GM12878 (cell line): Measurements from ENCODE around the gene ARRDC4. TPM values are rescaled to one million over a fixed set of nuclear protein-coding genes. Genes with fewer than 3 reads are reported as not detected.

Experiments used
- ATAC-seq: fragments of 200-7000 bp; cut with Tn5 transposase; 3 replicates; pipeline ENCODE4 v1.9.1; 2020; ENCODE audit warnings: mild to moderate bottlenecking, moderate library complexity
- BruUV-seq: library from RNA; stranded (reverse); fragments of 400-500 nt; replicated peaks from 2 replicates; lab custom pipeline; 2021; lab: Mats Ljungman, UMichigan
- CTCF ChIA-PET: fragments of 300-600 bp; sonication (Branson Sonifier 250); formaldehyde crosslinking; extraction: SDS; loops from one replicate; lab custom pipeline; 2021; ENCODE audit warnings: inconsistent platforms; lab: Yijun Ruan, JAX
- POLR2A ChIA-PET: fragments of 350-600 bp; formaldehyde crosslinking; extraction: SDS; loops from one replicate; lab custom pipeline; 2021; ENCODE audit warnings: inconsistent platforms; lab: Charles Lee
- RAD21 ChIA-PET: fragments of 300-600 bp; sonication (Branson Sonifier 250); formaldehyde crosslinking; loops from one replicate; lab custom pipeline; 2023; ENCODE audit warnings: antibody characterized with exemption; ENCODE audit not compliant: unreplicated experiment; lab: Charles Lee
- SMC1A ChIA-PET: fragments of 300-600 bp; sonication (Branson Sonifier 250); formaldehyde crosslinking; loops from one replicate; lab custom pipeline; 2023; ENCODE audit not compliant: unreplicated experiment, uncharacterized antibody; lab: Charles Lee
- DNase-seq: peaks from one replicate; pipeline ENCODE4 v3.0.0-alpha.2; 2011; ENCODE audit warnings: low read depth, low spot score
- FAIRE-seq: peaks from 3 replicates; lab custom pipeline; 2011; peaks lifted over from hg19 to GRCh38; lab: Jason Lieb, UNC
- H2AFZ ChIP-seq: 2 replicates; pipeline ENCODE4 v1.6.0; 2011; ENCODE audit warnings: low read depth, low read length, control low read depth; ENCODE audit not compliant: control insufficient read depth
- H3K27ac ChIP-seq: 2 replicates; pipeline ENCODE4 v1.5.1; 2011; ENCODE audit warnings: control low read depth; ENCODE audit not compliant: control insufficient read depth, insufficient read depth
- H3K27me3 ChIP-seq, 2 experiments: replicated peaks in 1 of 2; 2 replicates each; pipeline versions ENCODE4 v1.6.0 to v1.6.1; 2011; ENCODE audit warnings: low read length in 1 of 2; ENCODE audit not compliant: control insufficient read depth in 2 of 2, insufficient read depth in 2 of 2
- H3K36me3 ChIP-seq, 2 experiments: 2 replicates each; pipeline ENCODE4 v1.5.1; 2011; ENCODE audit warnings: low read length in 1 of 2; ENCODE audit not compliant: control insufficient read depth in 2 of 2, insufficient read depth in 2 of 2
- H3K4me1 ChIP-seq: 2 replicates; pipeline ENCODE4 v1.6.1; 2011; ENCODE audit warnings: mild to moderate bottlenecking, low read length, moderate library complexity, mixed read lengths; ENCODE audit not compliant: control insufficient read depth, insufficient read depth
- H3K4me2 ChIP-seq: 2 replicates; pipeline ENCODE4 v1.6.0; 2011; ENCODE audit warnings: control low read depth; ENCODE audit not compliant: control insufficient read depth, insufficient read depth
- H3K4me3 ChIP-seq: fragments of 200-600 bp; sonication (generic); 2 replicates; pipeline ENCODE4 v1.5.1; 2016
- H3K79me2 ChIP-seq: 2 replicates; pipeline ENCODE4 v1.6.0; 2011; ENCODE audit warnings: low read length; ENCODE audit not compliant: control insufficient read depth, insufficient read depth
- H3K9ac ChIP-seq: 2 replicates; pipeline ENCODE4 v1.8.0; 2011; ENCODE audit warnings: low read length, control low read depth, mixed read lengths; ENCODE audit not compliant: control insufficient read depth, insufficient read depth
- H3K9me3 ChIP-seq: replicated peaks from 3 replicates; pipeline ENCODE4 v1.5.1; 2011; ENCODE audit warnings: mild to moderate bottlenecking, low read length; ENCODE audit not compliant: control insufficient read depth, insufficient read depth
- H4K20me1 ChIP-seq: 2 replicates; pipeline ENCODE4 v1.6.0; 2011; ENCODE audit not compliant: control insufficient read depth, insufficient read depth
- CBX3 ChIP-seq: fragments of 200-600 bp; sonication (generic); IDR thresholded peaks from 2 replicates; pipeline ENCODE4 v1.6.1; 2016; ENCODE audit warnings: low read depth, borderline replicate concordance
- CEBPB ChIP-seq, 2 experiments: fragments of 150-350 bp in 1 of 2; IDR thresholded peaks; 2 replicates each; pipeline ENCODE4 v1.6.1; 2012 to 2014; ENCODE audit warnings: low read depth in 2 of 2, low read length in 2 of 2, borderline replicate concordance in 1 of 2, inconsistent platforms in 1 of 2
- CUX1 ChIP-seq: IDR thresholded peaks from 2 replicates; pipeline ENCODE4 v1.6.1; 2012; ENCODE audit warnings: improper control_type of control experiment, low read depth, low read length; ENCODE audit not compliant: insufficient replicate concordance
- NFYB ChIP-seq: IDR thresholded peaks from 2 replicates; pipeline ENCODE4 v1.6.1; 2011; ENCODE audit warnings: low read depth, mild to moderate bottlenecking, low read length, improper control_type of control experiment, moderate library complexity; ENCODE audit not compliant: insufficient read depth
- PML ChIP-seq: IDR thresholded peaks from 2 replicates; pipeline ENCODE4 v1.6.1; 2012; ENCODE audit warnings: low read length, inconsistent platforms
- POLR2AphosphoS2 ChIP-seq: IDR thresholded peaks from 2 replicates; pipeline ENCODE4 v1.6.1; 2011; ENCODE audit warnings: low read depth, mild to moderate bottlenecking, low read length, improper control_type of control experiment, moderate library complexity
- POLR2AphosphoS5 ChIP-seq: IDR thresholded peaks from 2 replicates; pipeline ENCODE4 v1.6.1; 2011; ENCODE audit warnings: mild to moderate bottlenecking, low read length, inconsistent platforms
- RFX5 ChIP-seq: IDR thresholded peaks from 2 replicates; pipeline ENCODE4 v1.6.1; 2011; ENCODE audit warnings: low read depth, low read length, improper control_type of control experiment
- SMAD5 ChIP-seq: IDR thresholded peaks from 2 replicates; pipeline ENCODE4 v1.6.1; 2016; ENCODE audit warnings: antibody characterized with exemption, low read depth
- SPI1 ChIP-seq: IDR thresholded peaks from 2 replicates; pipeline ENCODE4 v1.6.1; 2011; ENCODE audit warnings: low read depth, mild to moderate bottlenecking, low read length, moderate library complexity, borderline replicate concordance; ENCODE audit not compliant: insufficient read depth
- TCF12 ChIP-seq: IDR thresholded peaks from 2 replicates; pipeline ENCODE4 v1.6.1; 2011; ENCODE audit warnings: low read depth, mild to moderate bottlenecking, low read length
- WGBS: methylation state at CpG from one replicate; pipeline ENCODE4 v1.1.6; 2016; ENCODE audit warnings: low lambda C conversion rate; ENCODE audit not compliant: insufficient replicate concordance, insufficient coverage; ENCODE audit errors: missing lambda C conversion rate; 5-methylcytosine and 5-hydroxymethylcytosine counted together
- in situ Hi-C: fragments of 300-500 bp; cut with MboI; formaldehyde crosslinking; loops from 9 replicates; pipeline ENCODE4 v1.14.3; 2018; ENCODE audit warnings: mixed read lengths
- intact Hi-C: fragments of 100-400 bp; cut with micrococcal nuclease; formaldehyde crosslinking; loops from one replicate; pipeline ENCODE4 v1.14.2; 2022; ENCODE audit not compliant: unreplicated experiment
- polyA plus RNA-seq, 11 experiments: library from polyadenylated mRNA; depleted of rRNA in 4 of 11; unstranded in 6 of 11; stranded (reverse) in 5 of 11; fragments of >200 nt; fragmentation: Nextera tagmentation in 4 of 11; fragmentation: Illumina TruSeq in 1 of 11; extraction: Ambion mirVana in 4 of 11; extraction: Trizol in 1 of 11; gene quantifications; 1 replicate in 1 of 11; 2 replicates in 10 of 11; pipeline versions ENCODE4 v1.2.1 to v1.2.3, GENCODE V29; 2011 to 2016; ENCODE audit warnings: inconsistent platforms in 2 of 11, missing spikeins in 2 of 11, low read depth in 1 of 11
- total RNA-seq, 4 experiments: library from RNA; depleted of rRNA in 3 of 4; stranded (reverse); fragments of >200 nt in 3 of 4; fragmentation: Illumina TruSeq in 1 of 4; extraction: Trizol in 1 of 4; gene quantifications; 2 replicates each; pipeline versions ENCODE4 v1.2.1 to v1.2.3, GENCODE V29; 2013 to 2021
- TF ChIP-seq, protein P1 (sequence below): fragments of 450-650 bp; IDR thresholded peaks from 2 replicates; pipeline ENCODE4 v1.6.1; 2017; ENCODE audit warnings: antibody characterized with exemption, mild to moderate bottlenecking, moderate library complexity
- TF ChIP-seq, protein P2 (sequence below): fragments of 450-650 bp; IDR thresholded peaks from 2 replicates; pipeline ENCODE4 v1.6.1; 2016; ENCODE audit warnings: mild to moderate bottlenecking, moderate library complexity, borderline replicate concordance

ARRDC4 gene
- total and polyA plus RNA-seq, 10 of the 15 experiments (the other 5 are each of a cell fraction or from before 2014, with no cell fraction given), result 0.03 to 0.54 (median 0.07) TPM

DNA sequence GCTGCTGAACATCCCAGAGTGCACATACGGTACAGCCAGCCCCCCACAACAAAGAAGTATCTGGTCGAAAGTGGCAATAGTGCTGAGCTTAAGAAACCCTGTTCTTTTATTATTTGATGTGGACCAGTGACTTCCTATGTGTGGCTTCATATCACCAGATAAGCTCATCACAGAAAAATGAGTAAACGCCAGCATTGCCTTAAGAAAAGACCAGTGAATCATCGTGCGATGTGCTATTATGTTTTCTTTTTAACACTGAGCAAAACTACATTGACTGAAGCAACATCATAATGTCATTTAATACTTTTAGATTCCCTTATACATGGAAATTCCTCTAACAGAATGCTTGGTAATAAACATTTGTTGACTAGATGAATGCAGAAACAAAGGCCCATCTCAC is 45.2 kb upstream of the ARRDC4 start:
- FAIRE-seq (no peak), DNase-seq (no peak), ATAC-seq (no peak)
- no TSS peak for BruUV-seq
- H3K4me3 ChIP-seq, result no peak overlapping the region
- no peaks in the 10 kb centered on the region for H3K9me3 ChIP-seq
- no peaks in the 10 kb centered on the region for H3K4me1 ChIP-seq
- H3K27ac ChIP-seq, result no peak overlapping the region
- no peak overlapping the region for H3K9ac ChIP-seq
- 33% methylated on average over 5 of the region's 5 CpGs for WGBS
- H3K36me3 ChIP-seq, result no peaks in the 10 kb centered on the region
- intact Hi-C loops (no loop called here), in situ Hi-C loops (no loop called here)
- ChIA-PET RAD21 (no interaction called here), CTCF (no interaction called here), SMC1A (no interaction called here), POLR2A (no interaction called here)
- no peaks in the 10 kb centered on the region for H3K27me3 ChIP-seq
- no peak overlapping the region for H3K4me2 ChIP-seq
- H4K20me1 ChIP-seq, result no peaks in the 10 kb centered on the region
- no peak overlapping the region for H2AFZ ChIP-seq
- H3K79me2 ChIP-seq, result no peaks in the 10 kb centered on the region
- TF ChIP-seq, protein P1, sequence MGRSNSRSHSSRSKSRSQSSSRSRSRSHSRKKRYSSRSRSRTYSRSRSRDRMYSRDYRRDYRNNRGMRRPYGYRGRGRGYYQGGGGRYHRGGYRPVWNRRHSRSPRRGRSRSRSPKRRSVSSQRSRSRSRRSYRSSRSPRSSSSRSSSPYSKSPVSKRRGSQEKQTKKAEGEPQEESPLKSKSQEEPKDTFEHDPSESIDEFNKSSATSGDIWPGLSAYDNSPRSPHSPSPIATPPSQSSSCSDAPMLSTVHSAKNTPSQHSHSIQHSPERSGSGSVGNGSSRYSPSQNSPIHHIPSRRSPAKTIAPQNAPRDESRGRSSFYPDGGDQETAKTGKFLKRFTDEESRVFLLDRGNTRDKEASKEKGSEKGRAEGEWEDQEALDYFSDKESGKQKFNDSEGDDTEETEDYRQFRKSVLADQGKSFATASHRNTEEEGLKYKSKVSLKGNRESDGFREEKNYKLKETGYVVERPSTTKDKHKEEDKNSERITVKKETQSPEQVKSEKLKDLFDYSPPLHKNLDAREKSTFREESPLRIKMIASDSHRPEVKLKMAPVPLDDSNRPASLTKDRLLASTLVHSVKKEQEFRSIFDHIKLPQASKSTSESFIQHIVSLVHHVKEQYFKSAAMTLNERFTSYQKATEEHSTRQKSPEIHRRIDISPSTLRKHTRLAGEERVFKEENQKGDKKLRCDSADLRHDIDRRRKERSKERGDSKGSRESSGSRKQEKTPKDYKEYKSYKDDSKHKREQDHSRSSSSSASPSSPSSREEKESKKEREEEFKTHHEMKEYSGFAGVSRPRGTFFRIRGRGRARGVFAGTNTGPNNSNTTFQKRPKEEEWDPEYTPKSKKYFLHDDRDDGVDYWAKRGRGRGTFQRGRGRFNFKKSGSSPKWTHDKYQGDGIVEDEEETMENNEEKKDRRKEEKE, result no peak
- TF ChIP-seq PML (no peak), CBX3 (no peak), CUX1 (no peak), TCF12 (no peak), SPI1 (no peak), CEBPB (IDR thresholded peaks at IDR 0.05; ENCODE audit: borderline replicate concordance in 1 of 2, low read depth in 2 of 2, low read length in 2 of 2) (no peak), NFYB (no peak), SMAD5 (no peak), POLR2AphosphoS5 (no peak), POLR2AphosphoS2 (no peak), RFX5 (no peak)
- TF ChIP-seq, protein P2, sequence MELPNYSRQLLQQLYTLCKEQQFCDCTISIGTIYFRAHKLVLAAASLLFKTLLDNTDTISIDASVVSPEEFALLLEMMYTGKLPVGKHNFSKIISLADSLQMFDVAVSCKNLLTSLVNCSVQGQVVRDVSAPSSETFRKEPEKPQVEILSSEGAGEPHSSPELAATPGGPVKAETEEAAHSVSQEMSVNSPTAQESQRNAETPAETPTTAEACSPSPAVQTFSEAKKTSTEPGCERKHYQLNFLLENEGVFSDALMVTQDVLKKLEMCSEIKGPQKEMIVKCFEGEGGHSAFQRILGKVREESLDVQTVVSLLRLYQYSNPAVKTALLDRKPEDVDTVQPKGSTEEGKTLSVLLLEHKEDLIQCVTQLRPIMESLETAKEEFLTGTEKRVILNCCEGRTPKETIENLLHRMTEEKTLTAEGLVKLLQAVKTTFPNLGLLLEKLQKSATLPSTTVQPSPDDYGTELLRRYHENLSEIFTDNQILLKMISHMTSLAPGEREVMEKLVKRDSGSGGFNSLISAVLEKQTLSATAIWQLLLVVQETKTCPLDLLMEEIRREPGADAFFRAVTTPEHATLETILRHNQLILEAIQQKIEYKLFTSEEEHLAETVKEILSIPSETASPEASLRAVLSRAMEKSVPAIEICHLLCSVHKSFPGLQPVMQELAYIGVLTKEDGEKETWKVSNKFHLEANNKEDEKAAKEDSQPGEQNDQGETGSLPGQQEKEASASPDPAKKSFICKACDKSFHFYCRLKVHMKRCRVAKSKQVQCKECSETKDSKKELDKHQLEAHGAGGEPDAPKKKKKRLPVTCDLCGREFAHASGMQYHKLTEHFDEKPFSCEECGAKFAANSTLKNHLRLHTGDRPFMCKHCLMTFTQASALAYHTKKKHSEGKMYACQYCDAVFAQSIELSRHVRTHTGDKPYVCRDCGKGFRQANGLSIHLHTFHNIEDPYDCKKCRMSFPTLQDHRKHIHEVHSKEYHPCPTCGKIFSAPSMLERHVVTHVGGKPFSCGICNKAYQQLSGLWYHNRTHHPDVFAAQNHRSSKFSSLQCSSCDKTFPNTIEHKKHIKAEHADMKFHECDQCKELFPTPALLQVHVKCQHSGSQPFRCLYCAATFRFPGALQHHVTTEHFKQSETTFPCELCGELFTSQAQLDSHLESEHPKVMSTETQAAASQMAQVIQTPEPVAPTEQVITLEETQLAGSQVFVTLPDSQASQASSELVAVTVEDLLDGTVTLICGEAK, result no peak
